Stimulated activated CD4-positive, alpha-beta T cell treated with anti-CD3 and anti-CD28 coated beads, Interleukin-4, amount 100 ng/mL, for 24 hours (primary cell): ENCODE results near the gene GABBR2.
"Not testable (repeated sequence)": the region's sequence is repeated elsewhere in the genome, so short reads cannot be mapped to it uniquely, and the experiment has no call there.

Experiments
- DNase-seq: peaks from one replicate; pipeline ENCODE4 v3.0.0-alpha.2; 2020

The GABBR2 gene

GRCh38 chr9:98590101-98590500 is 118.6 kb downstream of the GABBR2 start:
- no peak for DNase-seq

- no peak for DNase-seq
Observed at GRCh38 chr9:98589102-98589501, 119.6 kb downstream of the GABBR2 start.

GRCh38 chr9:98584853-98585438 is 123.8 kb downstream of the GABBR2 start:
- DNase-seq = not testable (repeated sequence)

- DNase-seq = no peak
Observed at GRCh38 chr9:98584059-98584458, 124.7 kb downstream of the GABBR2 start.

GRCh38 chr9:98583417-98583816 is 125.3 kb downstream of the GABBR2 start:
- DNase-seq = no peak

- DNase-seq = no peak
Observed at GRCh38 chr9:98580956-98581355, 127.8 kb downstream of the GABBR2 start.

GRCh38 chr9:98579700-98580099 is 129.0 kb downstream of the GABBR2 start:
- DNase-seq = no peak

GRCh38 chr9:98577446-98577845 is 131.3 kb downstream of the GABBR2 start:
- DNase-seq = no peak

GRCh38 chr9:98576859-98577258 is 131.9 kb downstream of the GABBR2 start:
- no peak for DNase-seq

GRCh38 chr9:98576354-98576753 is 132.4 kb downstream of the GABBR2 start:
- no peak for DNase-seq

- DNase-seq = no peak
Observed at GRCh38 chr9:98575379-98576346, 133.1 kb downstream of the GABBR2 start.

- DNase-seq = no peak
Observed at GRCh38 chr9:98573749-98574278, 134.9 kb downstream of the GABBR2 start.

- DNase-seq = no peak
Observed at GRCh38 chr9:98572796-98573195, 135.9 kb downstream of the GABBR2 start.

GRCh38 chr9:98572054-98572627 is 136.6 kb downstream of the GABBR2 start:
- no peak for DNase-seq

GRCh38 chr9:98571643-98572042 is 137.1 kb downstream of the GABBR2 start:
- DNase-seq = no peak

GRCh38 chr9:98570663-98571440 is 137.9 kb downstream of the GABBR2 start:
- DNase-seq = no peak

- DNase-seq = no peak
Observed at GRCh38 chr9:98570055-98570454, 138.7 kb downstream of the GABBR2 start.

- DNase-seq = no peak
Observed at GRCh38 chr9:98569491-98569890, 139.2 kb downstream of the GABBR2 start.

GRCh38 chr9:98568909-98569469 is 139.7 kb downstream of the GABBR2 start:
- no peak for DNase-seq

GRCh38 chr9:98568234-98568908 is 140.4 kb downstream of the GABBR2 start:
- DNase-seq = no peak

GRCh38 chr9:98567540-98568233 is 141.0 kb downstream of the GABBR2 start:
- no peak for DNase-seq
